GM18517 (cell line): ENCODE results near the gene TUFM.
"Not testable (repeated sequence)": the region's sequence is repeated elsewhere in the genome, so short reads cannot be mapped to it uniquely, and the experiment has no call there.

ENCODE experiments used
- ATAC-seq: cut with Tn5 transposase; IDR thresholded peaks from one replicate; pipeline ENCODE4 v1.9.1; 2021; ENCODE audit warnings: mild to moderate bottlenecking, moderate library complexity; ENCODE audit not compliant: unreplicated experiment

Gene TUFM

GRCh38 chr16:28807445-28808120 lies 38.6 kb downstream of the TUFM start:
- ATAC-seq, result not testable (repeated sequence)

- ATAC-seq, result peak; percentile 87
These were observed 43.7 kb downstream of the TUFM start for GRCh38 chr16:28802235-28803019.
